G401 (cell line): ENCODE data around the gene RAB37. TPM values are rescaled to one million over a fixed set of nuclear protein-coding genes. Genes with fewer than 3 reads are reported as not detected.

Experiments used
- DNase-seq: peaks from one replicate; pipeline ENCODE4 v3.0.0-alpha.2; 2015; ENCODE audit warnings: low spot score
- in situ Hi-C: cut with HindIII; loops from 2 replicates; pipeline ENCODE4 v1.10.0; 2016; ENCODE audit warnings: low sequenced_read_pairs, mixed read lengths
- total RNA-seq: library from RNA; depleted of rRNA; stranded (reverse); fragments of >200 nt; shearing (Covaris generic); gene quantifications from 2 replicates; pipeline ENCODE4 v1.2.3, GENCODE V29; 2014; rRNA removed

RAB37 gene
- total RNA-seq, result 1.4 and 4.2 TPM in 2 replicates

GRCh38 chr17:74736513-74737298 is at the start of gene RAB37:
Gene RAB37, plus strand, starts transcription at chr17:74737256. Its CDS starts 17 bp downstream, at chr17:74737273.
- in situ Hi-C loops, result no loop called here
- no peak for DNase-seq

GRCh38 chr17:74687886-74688285 is 49.2 kb upstream of the RAB37 start:
- in situ Hi-C loops, result no loop called here
- DNase-seq, result no peak

- in situ Hi-C loops, result no loop called here
- no peak for DNase-seq
These were observed 46.6 kb upstream of the RAB37 start for GRCh38 chr17:74690409-74690825.

- DNase-seq, result no peak
- in situ Hi-C loops, result no loop called here
These were observed 45.9 kb upstream of the RAB37 start for GRCh38 chr17:74691151-74691550.

- no peak for DNase-seq
- in situ Hi-C loops, result no loop called here
These were observed 43.0 kb upstream of the RAB37 start for GRCh38 chr17:74694081-74694480.

GRCh38 chr17:74695629-74696028 is 41.4 kb upstream of the RAB37 start:
- in situ Hi-C loops, result no loop called here
- DNase-seq, result no peak

GRCh38 chr17:74697515-74697914 is 39.5 kb upstream of the RAB37 start:
- in situ Hi-C loops, result no loop called here
- no peak for DNase-seq

- no peak for DNase-seq
- in situ Hi-C loops, result no loop called here
These were observed 39.0 kb upstream of the RAB37 start for GRCh38 chr17:74698069-74698468.

GRCh38 chr17:74699236-74699635 is 37.8 kb upstream of the RAB37 start:
- DNase-seq, result no peak
- in situ Hi-C loops, result no loop called here

GRCh38 chr17:74702116-74702871 is 34.8 kb upstream of the RAB37 start:
- in situ Hi-C loops, result no loop called here
- no peak for DNase-seq

GRCh38 chr17:74703311-74703710 is 33.7 kb upstream of the RAB37 start:
- DNase-seq, result no peak
- in situ Hi-C loops, result no loop called here

GRCh38 chr17:74704544-74704943 is 32.5 kb upstream of the RAB37 start:
- no peak for DNase-seq
- in situ Hi-C loops, result no loop called here

GRCh38 chr17:74711058-74711824 is 25.8 kb upstream of the RAB37 start:
- in situ Hi-C loops, result no loop called here

GRCh38 chr17:74712301-74712700 is 24.8 kb upstream of the RAB37 start:
- no peak for DNase-seq
- in situ Hi-C loops, result no loop called here

More at GRCh38 chr17:74711058-74711824, 25.8 kb upstream of the RAB37 start:
- no peak for DNase-seq

- in situ Hi-C loops, result no loop called here
These were observed 24.3 kb upstream of the RAB37 start, which contains the start of gene CD300LF for GRCh38 chr17:74712756-74713155. Gene CD300LF, minus strand, starts transcription at chr17:74712923. Its CDS starts 57 bp downstream, at chr17:74712866.

GRCh38 chr17:74713171-74713755 is 23.8 kb upstream of the RAB37 start:
- in situ Hi-C loops, result no loop called here
- DNase-seq, result no peak

More at GRCh38 chr17:74712756-74713155, 24.3 kb upstream of the RAB37 start, which contains the start of gene CD300LF:
- no peak for DNase-seq

GRCh38 chr17:74715144-74715543 is 21.9 kb upstream of the RAB37 start:
- in situ Hi-C loops, result no loop called here
- no peak for DNase-seq

GRCh38 chr17:74720506-74720905 is 16.6 kb upstream of the RAB37 start:
- in situ Hi-C loops, result no loop called here
- no peak for DNase-seq

- DNase-seq, result no peak
- in situ Hi-C loops, result no loop called here
These were observed 14.3 kb upstream of the RAB37 start for GRCh38 chr17:74722782-74723181.
